Measurements from ENCODE around the gene DNAH3.

GRCh38 chr16:21088143-21088542 lies 62.5 kb downstream of the DNAH3 start:
- TF ChIP-seq CTCF (conservative IDR thresholded peaks at IDR 0.05; ENCODE audit: low read length): no peak
- no peak for TF ChIP-seq EZH2phosphoT487 (IDR thresholded peaks at IDR 0.05; ENCODE audit: borderline replicate concordance)

Data from Loucy (cell line).